AG09309 (cell line): ENCODE data around the gene LINGO1.

Experiments used
- DNase-seq: peaks from one replicate; pipeline ENCODE4 v3.0.0-alpha.2; 2010; ENCODE audit warnings: low read depth
- H3K4me3 ChIP-seq: 2 replicates; pipeline ENCODE4 v1.5.1; 2011; ENCODE audit warnings: mild to moderate bottlenecking, low read depth, low read length, moderate library complexity; ENCODE audit not compliant: control insufficient read depth
- CTCF ChIP-seq: IDR thresholded peaks from 2 replicates; pipeline ENCODE4 v1.5.1; 2011; ENCODE audit warnings: mild to moderate bottlenecking, low read depth, low read length, inconsistent platforms; ENCODE audit not compliant: insufficient read depth, control insufficient read depth; ENCODE audit errors: missing control alignments

LINGO1 gene

GRCh38 chr15:77569729-77570125, 63.0 kb downstream of the LINGO1 start:
- DNase-seq: no peak
- H3K4me3 ChIP-seq: no peak overlapping the region
- TF ChIP-seq CTCF: no peak

GRCh38 chr15:77568973-77569728, 63.6 kb downstream of the LINGO1 start:
- DNase-seq: no peak
- no peak overlapping the region for H3K4me3 ChIP-seq
- no peak for TF ChIP-seq CTCF

- no peak for DNase-seq
- TF ChIP-seq CTCF: no peak
- no peak overlapping the region for H3K4me3 ChIP-seq
These were observed 64.4 kb downstream of the LINGO1 start for GRCh38 chr15:77568014-77568972.

- no peak for DNase-seq
- TF ChIP-seq CTCF: no peak
- H3K4me3 ChIP-seq: no peak overlapping the region
These were observed 65.5 kb downstream of the LINGO1 start for GRCh38 chr15:77567202-77567601.

- DNase-seq: no peak
- TF ChIP-seq CTCF: no peak
- no peak overlapping the region for H3K4me3 ChIP-seq
These were observed 66.6 kb downstream of the LINGO1 start for GRCh38 chr15:77566092-77566491.

GRCh38 chr15:77565378-77565915, 67.3 kb downstream of the LINGO1 start:
- TF ChIP-seq CTCF: no peak
- DNase-seq: no peak
- H3K4me3 ChIP-seq: no peak overlapping the region
